Small intestine (tissue), 7 donors: Measurements from ENCODE around the gene SYTL5. TPM values are rescaled to one million over a fixed set of nuclear protein-coding genes. Genes with fewer than 3 reads are reported as not detected.
A peak's percentile ranks its signal among the peaks of the same experiment; 100 is the strongest.

Experiments used
- DNase-seq, 2 donors: peaks; one replicate each; pipeline versions ENCODE4 v3.0.0 to v3.0.0-alpha.2; 2013
- FAIRE-seq: peaks from 2 replicates; lab custom pipeline; 2012; peaks lifted over from hg19 to GRCh38; lab: Jason Lieb, UNC
- H3K27ac ChIP-seq, 3 donors: one replicate each; pipeline ENCODE4 v1.5.1; 2013; ENCODE audit warnings: low read length in 2 of 3, mild to moderate bottlenecking in 2 of 3, control low read depth in 1 of 3, inconsistent platforms in 1 of 3, low read depth in 1 of 3, moderate library complexity in 1 of 3
- H3K27me3 ChIP-seq, 3 donors: one replicate each; pipeline ENCODE4 v1.6.1; 2013; ENCODE audit warnings: low read length in 3 of 3, inconsistent platforms in 1 of 3; ENCODE audit not compliant: control insufficient read depth in 3 of 3, insufficient read depth in 3 of 3
- H3K36me3 ChIP-seq, 3 donors: one replicate each; pipeline ENCODE4 v1.6.1; 2013; ENCODE audit warnings: low read length in 3 of 3, inconsistent platforms in 1 of 3, low read depth in 1 of 3, mild to moderate bottlenecking in 1 of 3, moderate library complexity in 1 of 3; ENCODE audit not compliant: control insufficient read depth in 3 of 3, insufficient read depth in 2 of 3
- H3K4me1 ChIP-seq, 3 donors: one replicate each; pipeline ENCODE4 v1.6.1; 2013; ENCODE audit warnings: low read length in 2 of 3, inconsistent platforms in 1 of 3, low read depth in 1 of 3, mild to moderate bottlenecking in 1 of 3, moderate library complexity in 1 of 3; ENCODE audit not compliant: control insufficient read depth in 3 of 3, insufficient read depth in 2 of 3
- H3K4me3 ChIP-seq, 3 donors: one replicate each; pipeline ENCODE4 v1.5.1; 2013; ENCODE audit warnings: low read length in 3 of 3, control low read depth in 1 of 3, inconsistent platforms in 1 of 3, low read depth in 1 of 3, mild to moderate bottlenecking in 1 of 3, moderate library complexity in 1 of 3
- H3K9me3 ChIP-seq, 2 donors: one replicate each; pipeline ENCODE4 v1.6.1; 2013; ENCODE audit warnings: low read depth in 1 of 2, low read length in 1 of 2; ENCODE audit not compliant: control insufficient read depth in 2 of 2, insufficient read depth in 1 of 2
- WGBS, 3 donors: extraction: QIAGEN DNeasy Blood & Tissue Kit; methylation state at CpG; one replicate each; pipeline ENCODE4 v1.1.7; 2013; 5-methylcytosine and 5-hydroxymethylcytosine counted together
- polyA plus RNA-seq, 4 donors: library from polyadenylated mRNA; stranded (reverse) in 3 of 4; unstranded in 1 of 4; fragments of 200-250 nt in 3 of 4; fragments of 120-200 nt in 1 of 4; gene quantifications; one replicate each; pipeline versions ENCODE4 v1.2.1 to v1.2.3, GENCODE V29; 2013
- donor health status: healthy with polysubstance abuse.
- donor health status: control.
- donor health status: control.
- donor health status: Bipolar disorder and iron deficiency.
- donor health status: healthy.

SYTL5 gene
- polyA plus RNA-seq, 4 donors: 0.76 to 4.9 (median 3.5) TPM

DNA sequence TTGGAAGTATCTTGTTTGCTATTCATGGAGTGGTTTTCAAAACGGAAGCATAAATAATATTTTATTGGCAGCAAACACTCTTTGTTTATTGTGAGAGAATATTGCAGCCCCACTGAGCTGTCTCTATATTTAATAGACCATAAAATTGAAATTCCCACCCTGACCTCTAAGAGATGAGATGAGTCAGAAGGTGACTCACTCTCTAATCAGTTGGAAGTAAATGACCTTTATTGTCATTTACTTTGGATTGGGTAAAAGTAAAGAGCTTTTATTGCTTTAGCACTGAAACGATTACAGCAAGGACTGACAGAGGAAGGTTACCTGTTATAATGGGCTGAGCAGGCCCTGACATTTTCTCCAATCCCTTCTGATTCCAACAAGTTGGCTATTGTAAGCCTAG is 55.0 kb downstream of the SYTL5 start:
- H3K4me3 ChIP-seq: no peak overlapping the region
- DNase-seq: peak; percentile 61 to 69
- FAIRE-seq: no peak
- peak overlapping the region in 1 of 3 donors; percentile 48 for H3K27ac ChIP-seq
- no peaks in the 10 kb centered on the region for H3K36me3 ChIP-seq
- no peaks in the 10 kb centered on the region for H3K4me1 ChIP-seq
- H3K27me3 ChIP-seq: no peaks in the 10 kb centered on the region
- H3K9me3 ChIP-seq: no peaks in the 10 kb centered on the region
- WGBS, 3 donors: 0 to 39% (median 19%) methylated on average over 2 of the region's 2 CpGs

DNA sequence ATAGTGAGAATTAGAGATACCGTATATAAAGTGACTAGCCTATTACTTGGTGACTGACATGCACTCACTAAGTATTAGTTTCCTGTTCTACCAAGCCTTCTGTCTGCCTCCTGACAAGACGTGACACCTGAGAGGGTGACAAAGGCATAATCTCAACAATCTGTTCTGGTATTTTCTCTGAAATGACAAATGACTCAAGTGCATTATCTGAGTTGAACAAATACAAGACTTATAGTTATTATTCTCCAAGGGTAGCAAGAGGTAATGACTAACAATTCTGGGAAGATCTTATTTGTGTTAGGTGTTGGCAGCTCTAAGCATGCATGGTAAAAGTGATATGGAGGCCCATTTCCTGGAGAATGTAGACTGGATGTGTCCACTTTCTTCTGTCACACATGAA is 60.6 kb downstream of the SYTL5 start:
- DNase-seq: peak in 1 of 2 donors; percentile 4
- H3K27me3 ChIP-seq: no peaks in the 10 kb centered on the region
- H3K4me1 ChIP-seq: no peaks in the 10 kb centered on the region
- no peaks in the 10 kb centered on the region for H3K9me3 ChIP-seq
- H3K27ac ChIP-seq: no peak overlapping the region
- no peak for FAIRE-seq
- no peaks in the 10 kb centered on the region for H3K36me3 ChIP-seq
- 63 to 78% (median 74%) methylated on average over 2 of the region's 2 CpGs for whole genome bisulfite sequencing, 3 donors
- no peak overlapping the region for H3K4me3 ChIP-seq

DNA sequence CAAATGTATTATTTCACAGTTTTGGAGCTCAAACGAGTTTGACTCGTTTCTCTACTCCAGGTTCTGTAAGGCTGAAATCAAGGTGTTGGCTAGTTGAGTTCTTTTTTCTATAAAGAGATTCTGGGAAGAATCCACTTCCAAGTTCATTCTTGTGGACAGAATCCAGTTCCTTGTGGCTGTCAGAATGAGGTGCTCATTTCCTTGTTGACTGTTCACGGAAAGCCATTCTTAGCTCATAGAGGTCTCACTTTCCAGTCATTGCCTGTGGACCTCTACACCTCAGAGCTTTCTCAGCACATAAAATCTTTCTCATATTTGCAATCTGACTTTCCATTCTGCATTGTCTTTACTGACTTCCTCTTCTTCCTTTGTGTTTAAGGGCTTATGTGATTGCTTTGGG is 62.9 kb downstream of the SYTL5 start:
- no peaks in the 10 kb centered on the region for H3K36me3 ChIP-seq
- DNase-seq (no peak), FAIRE-seq (no peak)
- no peaks in the 10 kb centered on the region for H3K27me3 ChIP-seq
- 83 to 92% (median 86%) methylated on average over 3 of the region's 3 CpGs for WGBS, 3 donors
- no peaks in the 10 kb centered on the region for H3K9me3 ChIP-seq
- no peak overlapping the region for H3K27ac ChIP-seq
- H3K4me1 ChIP-seq: no peaks in the 10 kb centered on the region
- H3K4me3 ChIP-seq: no peak overlapping the region

DNA sequence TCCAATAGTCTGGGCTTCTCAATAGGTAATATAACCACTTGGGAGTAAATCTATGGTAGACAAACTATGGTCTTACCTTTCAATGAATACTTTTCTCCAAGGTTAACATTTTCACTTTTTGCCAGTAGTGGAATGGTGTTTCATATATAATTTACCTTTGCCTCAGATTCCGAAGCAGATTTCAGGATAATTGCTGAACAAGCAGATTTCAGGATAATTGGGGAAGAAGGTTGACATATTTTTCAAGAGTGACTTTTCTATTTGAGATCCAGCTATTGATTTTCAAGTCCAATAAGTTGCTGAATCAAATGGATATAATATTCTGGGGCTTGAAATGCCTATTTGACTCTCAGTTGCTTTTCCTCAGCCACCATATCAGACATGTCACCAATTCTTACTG is 63.6 kb downstream of the SYTL5 start:
- DNase-seq: no peak
- no peaks in the 10 kb centered on the region for H3K36me3 ChIP-seq
- WGBS, 3 donors: 84 to 98% (median 96%) methylated on average over 1 of the region's 1 CpG
- no peaks in the 10 kb centered on the region for H3K27me3 ChIP-seq
- H3K4me1 ChIP-seq: no peaks in the 10 kb centered on the region
- H3K4me3 ChIP-seq: no peak overlapping the region
- FAIRE-seq: no peak
- H3K27ac ChIP-seq: no peak overlapping the region
- no peaks in the 10 kb centered on the region for H3K9me3 ChIP-seq

DNA sequence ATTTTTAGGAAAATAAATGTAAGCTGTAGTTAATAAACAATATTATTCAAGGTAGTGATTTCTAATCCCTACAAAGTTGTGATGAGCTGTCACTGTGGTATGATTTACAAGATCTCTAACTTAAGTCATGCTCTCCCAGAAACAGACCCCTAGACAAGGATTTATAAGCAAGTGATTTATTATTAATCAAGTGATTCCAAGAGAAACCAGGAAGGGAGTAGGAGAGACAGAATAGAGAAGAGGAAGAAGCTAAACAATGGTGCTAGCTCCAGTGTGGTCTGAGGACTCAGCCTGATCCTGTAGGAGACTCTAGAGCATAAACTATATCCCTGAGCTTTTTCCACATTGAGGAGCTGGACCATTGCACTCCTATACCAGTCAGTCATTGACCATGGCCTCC is 73.1 kb downstream of the SYTL5 start:
- Histone ChIP-seq H3K36me3 (no peaks in the 10 kb centered on the region), H3K4me3 (no peak overlapping the region), H3K9me3 (no peaks in the 10 kb centered on the region), H3K4me1 (no peaks in the 10 kb centered on the region), H3K27me3 (no peaks in the 10 kb centered on the region), H3K27ac (no peak overlapping the region)
- no peak for FAIRE-seq
- DNase-seq: no peak

DNA sequence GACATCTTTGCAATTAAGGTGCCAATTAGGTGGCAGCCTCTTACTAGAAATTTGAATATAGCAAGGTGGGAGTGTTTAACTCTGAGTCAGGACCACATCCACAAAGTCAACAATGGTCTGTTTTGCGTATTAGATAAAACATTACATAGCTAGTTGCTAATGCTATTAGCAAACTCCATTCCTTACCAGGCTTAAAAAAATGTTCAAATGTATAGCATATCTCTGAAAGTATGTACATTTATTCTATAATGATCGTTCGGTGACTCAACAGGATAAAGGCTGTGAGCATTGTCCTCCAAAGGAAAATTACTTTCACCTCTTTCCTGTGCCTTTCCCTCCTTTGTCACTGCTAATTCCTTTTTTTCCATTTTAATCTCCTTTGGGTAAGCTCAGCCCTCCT is 74.5 kb downstream of the SYTL5 start:
- Histone ChIP-seq H3K4me3 (no peak overlapping the region), H3K4me1 (peaks cover 0 to 5% (median 0%) of the 10 kb centered on the region in 3 donors), H3K27ac (no peak overlapping the region), H3K9me3 (no peaks in the 10 kb centered on the region), H3K27me3 (no peaks in the 10 kb centered on the region), H3K36me3 (no peaks in the 10 kb centered on the region)
- 76 to 88% (median 84%) methylated on average over 3 of the region's 3 CpGs for WGBS, 3 donors
- FAIRE-seq (no peak), DNase-seq (no peak)

DNA sequence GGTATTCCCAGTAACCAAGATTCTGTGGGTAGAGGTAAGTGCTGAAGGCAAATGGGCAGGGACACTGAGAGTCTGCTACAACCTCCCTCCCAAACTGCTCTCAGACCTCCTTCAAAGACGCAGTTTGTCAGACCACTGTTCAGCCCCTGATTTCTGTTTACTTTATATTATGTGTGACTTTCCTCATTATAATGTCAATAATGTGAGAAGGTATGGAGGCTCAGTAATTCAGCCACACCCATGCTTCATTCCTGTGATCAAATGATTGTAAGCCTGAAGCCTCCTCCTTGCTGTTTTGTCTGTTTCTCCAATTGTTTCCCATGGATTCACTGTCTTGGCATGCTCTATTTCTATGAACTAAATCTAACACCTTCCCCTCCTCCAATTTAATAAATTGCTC is 75.6 kb downstream of the SYTL5 start:
- no peaks in the 10 kb centered on the region for H3K27me3 ChIP-seq
- H3K27ac ChIP-seq: no peak overlapping the region
- H3K9me3 ChIP-seq: no peaks in the 10 kb centered on the region
- WGBS, 3 donors: 55 to 93% (median 71%) methylated on average over 1 of the region's 1 CpG
- DNase-seq (no peak), FAIRE-seq (no peak)
- H3K4me3 ChIP-seq: no peak overlapping the region
- H3K4me1 ChIP-seq: peaks cover 0 to 8% (median 0%) of the 10 kb centered on the region in 3 donors
- H3K36me3 ChIP-seq: no peaks in the 10 kb centered on the region

DNA sequence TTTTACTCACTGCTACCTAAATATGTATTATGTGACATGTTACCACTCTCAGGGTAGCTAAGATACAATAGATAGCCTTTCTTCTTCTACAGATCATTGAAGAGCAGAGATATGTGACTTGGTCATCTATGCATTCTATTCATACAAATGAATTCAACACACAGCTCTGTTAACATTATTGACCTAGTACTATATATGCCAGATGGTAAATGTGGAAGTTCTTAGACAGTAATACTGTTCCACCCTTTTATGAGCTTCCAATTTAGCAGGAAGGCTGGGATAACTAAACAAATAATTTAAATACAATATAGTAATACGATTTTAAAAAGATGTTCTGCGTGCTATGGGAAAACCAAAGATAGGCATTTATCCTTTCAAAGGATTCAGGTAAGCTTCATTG is 76.0 kb downstream of the SYTL5 start:
- WGBS, 3 donors: 71 to 96% (median 82%) methylated on average over 2 of the region's 2 CpGs
- no peak overlapping the region for H3K4me3 ChIP-seq
- H3K27ac ChIP-seq: no peak overlapping the region
- DNase-seq: no peak
- peaks cover 0 to 8% (median 0%) of the 10 kb centered on the region in 3 donors for H3K4me1 ChIP-seq
- H3K36me3 ChIP-seq: no peaks in the 10 kb centered on the region
- FAIRE-seq: no peak
- no peaks in the 10 kb centered on the region for H3K27me3 ChIP-seq
- no peaks in the 10 kb centered on the region for H3K9me3 ChIP-seq

DNA sequence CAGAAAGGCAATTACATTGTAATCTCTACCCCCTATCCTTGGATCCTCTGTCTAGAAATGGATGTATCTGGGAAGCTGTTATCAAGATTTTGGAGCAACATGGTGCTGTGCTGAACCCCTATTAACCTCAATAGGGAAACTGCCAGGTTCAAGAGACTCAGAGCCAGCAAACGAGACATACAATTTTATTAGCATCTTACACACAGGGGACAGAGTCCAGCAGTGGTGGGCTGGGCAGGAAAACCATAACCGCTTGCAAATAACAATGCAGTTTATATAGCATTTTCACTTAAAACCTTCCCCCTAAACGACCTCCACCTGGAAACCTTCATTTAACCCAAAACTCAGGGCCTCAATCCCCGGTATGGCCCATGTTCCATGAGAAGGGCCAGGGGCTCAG is 79.5 kb downstream of the SYTL5 start:
- DNase-seq: peak in 1 of 2 donors; percentile 63

More for the DNA sequence above, 79.5 kb downstream of the SYTL5 start:
- H3K27me3 ChIP-seq: no peaks in the 10 kb centered on the region
- no peak for FAIRE-seq
- peak overlapping the region in 1 of 3 donors; percentile 51 for H3K27ac ChIP-seq
- peaks cover 0 to 3% of the 10 kb centered on the region in 2 donors for H3K9me3 ChIP-seq
- H3K36me3 ChIP-seq: no peaks in the 10 kb centered on the region
- 37 to 65% (median 48%) methylated on average over 4 of the region's 4 CpGs for whole genome bisulfite sequencing, 3 donors
- no peak overlapping the region for H3K4me3 ChIP-seq
- peaks cover 0 to 8% (median 0%) of the 10 kb centered on the region in 3 donors for H3K4me1 ChIP-seq
